GM23338 (cell line): ENCODE measurements around the gene SERPINA9. TPM values are rescaled to one million over a fixed set of nuclear protein-coding genes. Genes with fewer than 3 reads are reported as not detected.

Source experiments
- ATAC-seq: fragments of 200-7000 bp; cut with Tn5 transposase; 3 replicates; pipeline ENCODE4 v1.9.1; 2020
- DNase-seq: peaks from one replicate; pipeline ENCODE4 v3.0.0-alpha.2; 2015; ENCODE audit warnings: low spot score
- H2AFZ ChIP-seq: fragments of 200-600 bp; sonication (generic); 2 replicates; pipeline ENCODE4 v1.8.0; 2016; ENCODE audit warnings: antibody characterized with exemption, mild to moderate bottlenecking, moderate library complexity
- H3F3A ChIP-seq: fragments of 200-600 bp; sonication (generic); replicated peaks from 2 replicates; pipeline ENCODE4 v1.8.0; 2017; ENCODE audit warnings: antibody characterized with exemption, mixed run types, low read depth
- H3K27ac ChIP-seq: fragments of 200-600 bp; sonication (generic); 2 replicates; pipeline ENCODE4 v1.6.1; 2016; ENCODE audit warnings: low read depth
- H3K27me3 ChIP-seq: fragments of 200-600 bp; sonication (generic); 2 replicates; pipeline ENCODE4 v1.8.0; 2016; ENCODE audit warnings: mild to moderate bottlenecking, mixed run types, moderate library complexity; ENCODE audit not compliant: insufficient read depth
- H3K36me3 ChIP-seq: fragments of 200-600 bp; sonication (generic); 2 replicates; pipeline ENCODE4 v1.8.0; 2016; ENCODE audit warnings: mild to moderate bottlenecking; ENCODE audit not compliant: insufficient read depth
- H3K4me1 ChIP-seq: fragments of 200-600 bp; sonication (generic); 2 replicates; pipeline ENCODE4 v1.8.0; 2016; ENCODE audit warnings: mild to moderate bottlenecking, moderate library complexity; ENCODE audit not compliant: insufficient read depth
- H3K4me2 ChIP-seq: fragments of 200-600 bp; sonication (generic); 2 replicates; pipeline ENCODE4 v1.7.1; 2017; ENCODE audit warnings: mixed run types
- H3K4me3 ChIP-seq: fragments of 200-600 bp; sonication (generic); 2 replicates; pipeline ENCODE4 v1.6.1; 2016; ENCODE audit warnings: mixed run types
- H3K79me2 ChIP-seq: fragments of 200-600 bp; sonication (generic); replicated peaks from 2 replicates; pipeline ENCODE4 v1.8.0; 2017; ENCODE audit warnings: mild to moderate bottlenecking; ENCODE audit not compliant: insufficient read depth
- H3K9me2 ChIP-seq: fragments of 200-600 bp; sonication (generic); 2 replicates; pipeline ENCODE4 v1.8.0; 2017; ENCODE audit not compliant: insufficient read depth
- H4K20me1 ChIP-seq: fragments of 200-600 bp; sonication (generic); replicated peaks from 2 replicates; pipeline ENCODE4 v1.8.0; 2017; ENCODE audit warnings: mild to moderate bottlenecking; ENCODE audit not compliant: insufficient read depth
- H3K27ac Mint-ChIP-seq: 2 replicates; pipeline ENCODE4 v1.8.0; 2020; ENCODE audit warnings: inconsistent platforms, mild to moderate bottlenecking, moderate library complexity, mixed read lengths
- H3K27me3 Mint-ChIP-seq: 3 replicates; pipeline ENCODE4 v1.8.0; 2022; ENCODE audit warnings: low read depth, mild to moderate bottlenecking, moderate library complexity, mixed read lengths, inconsistent platforms; ENCODE audit not compliant: insufficient read depth, poor library complexity
- H3K36me3 Mint-ChIP-seq: 3 replicates; pipeline ENCODE4 v1.8.0; 2021; ENCODE audit warnings: low read depth, mild to moderate bottlenecking, inconsistent platforms, moderate library complexity, mixed read lengths
- H3K4me1 Mint-ChIP-seq: 3 replicates; pipeline ENCODE4 v1.8.0; 2020; ENCODE audit warnings: mild to moderate bottlenecking, inconsistent platforms, mixed read lengths
- H3K4me3 Mint-ChIP-seq: 3 replicates; pipeline ENCODE4 v1.8.0; 2021; ENCODE audit warnings: moderate library complexity, mild to moderate bottlenecking, inconsistent platforms, mixed read lengths
- H3K9me3 Mint-ChIP-seq: 3 replicates; pipeline ENCODE4 v1.8.0; 2020; ENCODE audit warnings: moderate library complexity, mild to moderate bottlenecking, inconsistent platforms, mixed read lengths
- CREB1 ChIP-seq: fragments of 250-450 bp; sonication (Bioruptor Pico); IDR thresholded peaks from 2 replicates; pipeline ENCODE4 v1.5.0; 2020; ENCODE audit warnings: low read depth, mild to moderate bottlenecking, moderate library complexity
- EZH2 ChIP-seq: fragments of 200-600 bp; sonication (generic); IDR thresholded peaks from one replicate; pipeline ENCODE4 v1.8.0; 2017; ENCODE audit warnings: antibody characterized with exemption, mild to moderate bottlenecking, low read depth; ENCODE audit not compliant: unreplicated experiment
- EZH2phosphoT487 ChIP-seq: fragments of 200-600 bp; sonication (generic); IDR thresholded peaks from one replicate; pipeline ENCODE4 v1.8.1; 2018; ENCODE audit warnings: antibody characterized with exemption; ENCODE audit not compliant: unreplicated experiment
- NANOG ChIP-seq: IDR thresholded peaks from 2 replicates; pipeline ENCODE4 v1.6.1; 2016; ENCODE audit warnings: antibody characterized with exemption, borderline replicate concordance
- POLR2AphosphoS5 ChIP-seq: IDR thresholded peaks from 2 replicates; pipeline ENCODE4 v1.6.1; 2016; ENCODE audit warnings: antibody characterized with exemption, low read depth
- STAT1 ChIP-seq: IDR thresholded peaks from one replicate; pipeline ENCODE4 v1.6.1; 2016; ENCODE audit warnings: antibody characterized with exemption; ENCODE audit not compliant: unreplicated experiment
- ZNF331 ChIP-seq: fragments of 250-450 bp; sonication (Bioruptor Pico); IDR thresholded peaks from 2 replicates; pipeline ENCODE4 v1.5.0; 2020; ENCODE audit warnings: low read depth, mild to moderate bottlenecking, moderate library complexity
- polyA plus RNA-seq: library from polyadenylated mRNA; unstranded; fragments of >200 nt; fragmentation: Nextera tagmentation; extraction: Ambion mirVana; gene quantifications from 2 replicates; pipeline ENCODE4 v1.2.1, GENCODE V29; 2016
- total RNA-seq: library from RNA; depleted of rRNA; stranded (reverse); fragments of >200 nt; shearing (Covaris generic); gene quantifications from 2 replicates; pipeline ENCODE4 v1.2.3, GENCODE V29; 2014
- TF ChIP-seq, protein P1 (sequence below), 2 experiments: fragments of 200-600 bp in 1 of 2; sonication (generic) in 1 of 2; conservative IDR thresholded peaks; 2 replicates each; pipeline versions ENCODE4 v1.5.1 to v1.6.1; 2016 to 2017; ENCODE audit warnings: antibody characterized with exemption in 2 of 2, low read depth in 2 of 2, mild to moderate bottlenecking in 2 of 2, moderate library complexity in 1 of 2
- TF ChIP-seq, protein P2 (sequence below): IDR thresholded peaks from 2 replicates; pipeline ENCODE4 v1.6.1; 2016; ENCODE audit warnings: antibody characterized with exemption
- TF ChIP-seq, protein P3 (sequence below): fragments of 250-450 bp; sonication (Bioruptor Pico); IDR thresholded peaks from 2 replicates; pipeline ENCODE4 v1.5.0; 2020; ENCODE audit warnings: mild to moderate bottlenecking, moderate library complexity

Gene SERPINA9
- total and polyA plus RNA-seq, 2 experiments from 2014 or later: not detected

DNA sequence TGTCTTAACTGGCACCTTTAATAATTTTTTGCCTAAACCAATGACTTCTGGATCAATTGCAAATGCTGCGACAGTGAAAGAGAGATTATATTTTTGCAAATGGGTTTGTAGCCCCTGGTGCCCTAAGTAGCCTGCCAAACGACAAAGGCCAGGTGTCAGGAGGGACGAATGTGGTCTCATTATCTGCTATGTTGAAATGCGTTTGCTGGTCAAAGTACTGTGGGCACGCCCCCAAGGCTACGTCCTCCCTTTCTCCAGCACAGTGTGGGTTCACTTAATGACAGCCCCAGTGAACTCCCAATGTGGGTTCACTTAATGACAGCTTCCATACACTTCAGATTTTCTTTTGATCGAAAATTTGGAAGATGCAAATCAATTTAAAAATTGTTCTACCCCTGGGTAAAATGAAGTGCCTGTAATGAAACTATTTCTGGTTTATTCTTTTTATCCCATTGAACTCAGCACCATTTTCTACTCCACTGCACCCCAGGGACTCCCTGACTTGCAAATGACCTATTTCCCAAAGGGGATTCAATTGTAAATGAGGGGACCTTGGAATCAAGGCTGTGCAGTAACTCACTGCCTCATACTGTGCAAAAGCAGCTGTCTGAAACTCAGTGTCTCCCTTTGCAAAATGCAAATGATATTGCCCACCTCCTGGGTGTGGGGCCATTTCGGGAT, 24.8 kb downstream of the SERPINA9 start:
- Histone ChIP-seq H3K36me3 (no peaks in the 10 kb centered on the region; the same call in 1 of the 2 replicates), H3K79me2 (no peaks in the 10 kb centered on the region), H4K20me1 (no peaks in the 10 kb centered on the region), H3K4me1 (peaks cover 30% of the 10 kb centered on the region), H2AFZ (0 out of 2 replicates have a peak overlapping the region, but pooled peaks have one; percentile 4), H3K4me3 (peak overlapping the region; percentile 33), H3K4me2 (peak overlapping the region; percentile 62), H3K9me2 (peaks cover 19% of the 10 kb centered on the region; the same call in 1 of the 2 replicates), H3K27ac (peak overlapping the region; percentile 33; the same call in 1 of the 2 replicates), H3F3A (0 out of 2 replicates have a peak, but pooled peaks cover 5% of the 10 kb centered on the region), H3K27me3 (no peaks in the 10 kb centered on the region)
- Mint-ChIP-seq H3K4me1 (peaks cover 42% of the 10 kb centered on the region), H3K36me3 (peaks cover 17% of the 10 kb centered on the region), H3K9me3 (peaks cover 17% of the 10 kb centered on the region; the same call in 2 of the 3 replicates), H3K27me3 (peaks cover 4% of the 10 kb centered on the region), H3K4me3 (peak overlapping the region; percentile 40), H3K27ac (peak overlapping the region; percentile 67)
- ATAC-seq: peak; percentile 93
- peak; percentile 66 for DNase-seq
- TF ChIP-seq NANOG (peak; percentile 40; the same call in 1 of the 2 replicates), EZH2 (no peak)

DNA sequence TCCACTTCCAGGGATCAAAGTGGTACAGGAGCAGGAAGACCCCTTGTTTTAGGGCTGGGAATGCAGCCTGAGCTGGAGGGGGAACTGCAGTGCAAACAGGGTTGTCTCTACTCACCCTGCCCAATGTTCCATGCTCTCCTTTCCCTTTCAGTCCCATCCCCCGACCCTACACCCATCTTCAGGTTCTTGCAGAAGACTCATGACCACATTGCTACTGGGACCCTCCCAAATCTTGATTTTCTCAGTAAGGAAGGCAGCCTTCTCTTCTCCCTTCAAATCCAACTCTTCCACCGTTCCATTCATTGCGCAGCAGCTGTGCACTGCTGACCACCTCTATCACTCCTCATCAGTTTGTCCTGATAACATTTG, 25.3 kb downstream of the SERPINA9 start:
- no peaks in the 10 kb centered on the region; the same call in 1 of the 2 replicates for H3K36me3 ChIP-seq
- TF ChIP-seq, protein P1, sequence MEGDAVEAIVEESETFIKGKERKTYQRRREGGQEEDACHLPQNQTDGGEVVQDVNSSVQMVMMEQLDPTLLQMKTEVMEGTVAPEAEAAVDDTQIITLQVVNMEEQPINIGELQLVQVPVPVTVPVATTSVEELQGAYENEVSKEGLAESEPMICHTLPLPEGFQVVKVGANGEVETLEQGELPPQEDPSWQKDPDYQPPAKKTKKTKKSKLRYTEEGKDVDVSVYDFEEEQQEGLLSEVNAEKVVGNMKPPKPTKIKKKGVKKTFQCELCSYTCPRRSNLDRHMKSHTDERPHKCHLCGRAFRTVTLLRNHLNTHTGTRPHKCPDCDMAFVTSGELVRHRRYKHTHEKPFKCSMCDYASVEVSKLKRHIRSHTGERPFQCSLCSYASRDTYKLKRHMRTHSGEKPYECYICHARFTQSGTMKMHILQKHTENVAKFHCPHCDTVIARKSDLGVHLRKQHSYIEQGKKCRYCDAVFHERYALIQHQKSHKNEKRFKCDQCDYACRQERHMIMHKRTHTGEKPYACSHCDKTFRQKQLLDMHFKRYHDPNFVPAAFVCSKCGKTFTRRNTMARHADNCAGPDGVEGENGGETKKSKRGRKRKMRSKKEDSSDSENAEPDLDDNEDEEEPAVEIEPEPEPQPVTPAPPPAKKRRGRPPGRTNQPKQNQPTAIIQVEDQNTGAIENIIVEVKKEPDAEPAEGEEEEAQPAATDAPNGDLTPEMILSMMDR (conservative IDR thresholded peaks at IDR 0.05; ENCODE audit: low read depth in 2 of 2): no peak
- TF ChIP-seq EZH2phosphoT487 (no peak), ZNF331 (CRISPR knock-in tag) (no peak), POLR2AphosphoS5 (no peak), STAT1 (no peak), CREB1 (no peak), NANOG (no peak)
- TF ChIP-seq, protein P2, sequence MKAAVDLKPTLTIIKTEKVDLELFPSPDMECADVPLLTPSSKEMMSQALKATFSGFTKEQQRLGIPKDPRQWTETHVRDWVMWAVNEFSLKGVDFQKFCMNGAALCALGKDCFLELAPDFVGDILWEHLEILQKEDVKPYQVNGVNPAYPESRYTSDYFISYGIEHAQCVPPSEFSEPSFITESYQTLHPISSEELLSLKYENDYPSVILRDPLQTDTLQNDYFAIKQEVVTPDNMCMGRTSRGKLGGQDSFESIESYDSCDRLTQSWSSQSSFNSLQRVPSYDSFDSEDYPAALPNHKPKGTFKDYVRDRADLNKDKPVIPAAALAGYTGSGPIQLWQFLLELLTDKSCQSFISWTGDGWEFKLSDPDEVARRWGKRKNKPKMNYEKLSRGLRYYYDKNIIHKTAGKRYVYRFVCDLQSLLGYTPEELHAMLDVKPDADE: no peak
- TF ChIP-seq, protein P3, sequence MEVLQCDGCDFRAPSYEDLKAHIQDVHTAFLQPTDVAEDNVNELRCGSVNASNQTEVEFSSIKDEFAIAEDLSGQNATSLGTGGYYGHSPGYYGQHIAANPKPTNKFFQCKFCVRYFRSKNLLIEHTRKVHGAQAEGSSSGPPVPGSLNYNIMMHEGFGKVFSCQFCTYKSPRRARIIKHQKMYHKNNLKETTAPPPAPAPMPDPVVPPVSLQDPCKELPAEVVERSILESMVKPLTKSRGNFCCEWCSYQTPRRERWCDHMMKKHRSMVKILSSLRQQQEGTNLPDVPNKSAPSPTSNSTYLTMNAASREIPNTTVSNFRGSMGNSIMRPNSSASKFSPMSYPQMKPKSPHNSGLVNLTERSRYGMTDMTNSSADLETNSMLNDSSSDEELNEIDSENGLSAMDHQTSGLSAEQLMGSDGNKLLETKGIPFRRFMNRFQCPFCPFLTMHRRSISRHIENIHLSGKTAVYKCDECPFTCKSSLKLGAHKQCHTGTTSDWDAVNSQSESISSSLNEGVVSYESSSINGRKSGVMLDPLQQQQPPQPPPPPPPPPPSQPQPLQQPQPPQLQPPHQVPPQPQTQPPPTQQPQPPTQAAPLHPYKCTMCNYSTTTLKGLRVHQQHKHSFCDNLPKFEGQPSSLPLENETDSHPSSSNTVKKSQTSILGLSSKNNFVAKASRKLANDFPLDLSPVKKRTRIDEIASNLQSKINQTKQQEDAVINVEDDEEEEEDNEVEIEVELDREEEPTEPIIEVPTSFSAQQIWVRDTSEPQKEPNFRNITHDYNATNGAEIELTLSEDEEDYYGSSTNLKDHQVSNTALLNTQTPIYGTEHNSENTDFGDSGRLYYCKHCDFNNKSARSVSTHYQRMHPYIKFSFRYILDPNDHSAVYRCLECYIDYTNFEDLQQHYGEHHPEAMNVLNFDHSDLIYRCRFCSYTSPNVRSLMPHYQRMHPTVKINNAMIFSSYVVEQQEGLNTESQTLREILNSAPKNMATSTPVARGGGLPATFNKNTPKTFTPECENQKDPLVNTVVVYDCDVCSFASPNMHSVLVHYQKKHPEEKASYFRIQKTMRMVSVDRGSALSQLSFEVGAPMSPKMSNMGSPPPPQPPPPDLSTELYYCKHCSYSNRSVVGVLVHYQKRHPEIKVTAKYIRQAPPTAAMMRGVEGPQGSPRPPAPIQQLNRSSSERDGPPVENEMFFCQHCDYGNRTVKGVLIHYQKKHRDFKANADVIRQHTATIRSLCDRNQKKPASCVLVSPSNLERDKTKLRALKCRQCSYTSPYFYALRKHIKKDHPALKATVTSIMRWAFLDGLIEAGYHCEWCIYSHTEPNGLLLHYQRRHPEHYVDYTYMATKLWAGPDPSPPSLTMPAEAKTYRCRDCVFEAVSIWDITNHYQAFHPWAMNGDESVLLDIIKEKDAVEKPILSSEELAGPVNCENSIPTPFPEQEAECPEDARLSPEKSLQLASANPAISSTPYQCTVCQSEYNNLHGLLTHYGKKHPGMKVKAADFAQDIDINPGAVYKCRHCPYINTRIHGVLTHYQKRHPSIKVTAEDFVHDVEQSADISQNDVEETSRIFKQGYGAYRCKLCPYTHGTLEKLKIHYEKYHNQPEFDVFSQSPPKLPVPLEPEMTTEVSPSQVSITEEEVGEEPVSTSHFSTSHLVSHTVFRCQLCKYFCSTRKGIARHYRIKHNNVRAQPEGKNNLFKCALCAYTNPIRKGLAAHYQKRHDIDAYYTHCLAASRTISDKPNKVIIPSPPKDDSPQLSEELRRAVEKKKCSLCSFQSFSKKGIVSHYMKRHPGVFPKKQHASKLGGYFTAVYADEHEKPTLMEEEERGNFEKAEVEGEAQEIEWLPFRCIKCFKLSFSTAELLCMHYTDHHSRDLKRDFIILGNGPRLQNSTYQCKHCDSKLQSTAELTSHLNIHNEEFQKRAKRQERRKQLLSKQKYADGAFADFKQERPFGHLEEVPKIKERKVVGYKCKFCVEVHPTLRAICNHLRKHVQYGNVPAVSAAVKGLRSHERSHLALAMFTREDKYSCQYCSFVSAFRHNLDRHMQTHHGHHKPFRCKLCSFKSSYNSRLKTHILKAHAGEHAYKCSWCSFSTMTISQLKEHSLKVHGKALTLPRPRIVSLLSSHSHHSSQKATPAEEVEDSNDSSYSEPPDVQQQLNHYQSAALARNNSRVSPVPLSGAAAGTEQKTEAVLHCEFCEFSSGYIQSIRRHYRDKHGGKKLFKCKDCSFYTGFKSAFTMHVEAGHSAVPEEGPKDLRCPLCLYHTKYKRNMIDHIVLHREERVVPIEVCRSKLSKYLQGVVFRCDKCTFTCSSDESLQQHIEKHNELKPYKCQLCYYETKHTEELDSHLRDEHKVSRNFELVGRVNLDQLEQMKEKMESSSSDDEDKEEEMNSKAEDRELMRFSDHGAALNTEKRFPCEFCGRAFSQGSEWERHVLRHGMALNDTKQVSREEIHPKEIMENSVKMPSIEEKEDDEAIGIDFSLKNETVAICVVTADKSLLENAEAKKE (CRISPR knock-in tag): no peak

More for the DNA sequence above, 25.3 kb downstream of the SERPINA9 start:
- Mint-ChIP-seq H3K27me3 (peaks cover 4% of the 10 kb centered on the region), H3K4me3 (peak overlapping the region; percentile 40), H3K27ac (peak overlapping the region; percentile 67), H3K36me3 (peaks cover 14% of the 10 kb centered on the region), H3K4me1 (peaks cover 38% of the 10 kb centered on the region), H3K9me3 (peaks cover 12% of the 10 kb centered on the region; the same call in 2 of the 3 replicates)
- H3K79me2 ChIP-seq: no peaks in the 10 kb centered on the region
- DNase-seq (peak; percentile 9), ATAC-seq (peak; percentile 28)
- H3K4me2 ChIP-seq: peak overlapping the region; percentile 62
- H4K20me1 ChIP-seq: no peaks in the 10 kb centered on the region
- no peaks in the 10 kb centered on the region for H3K27me3 ChIP-seq
- no peak overlapping the region for H3K27ac ChIP-seq
- H3K4me3 ChIP-seq: peak overlapping the region; percentile 33
- H2AFZ ChIP-seq: 0 out of 2 replicates have a peak overlapping the region, but pooled peaks have one; percentile 4
- peaks cover 19% of the 10 kb centered on the region; the same call in 1 of the 2 replicates for H3K9me2 ChIP-seq
- H3F3A ChIP-seq: 0 out of 2 replicates have a peak, but pooled peaks cover 5% of the 10 kb centered on the region
- H3K4me1 ChIP-seq: peaks cover 30% of the 10 kb centered on the region
